Measurements from ENCODE around the gene GCN1.
A peak's percentile ranks its signal among the peaks of the same experiment; 100 is the strongest.

The GCN1 gene

GRCh38 chr12:120229487-120230325 is 35.2 kb upstream of the GCN1 start:
- DNase-seq: no peak

- DNase-seq: no peak
Observed at GRCh38 chr12:120229071-120229486, 34.6 kb upstream of the GCN1 start.

GRCh38 chr12:120228291-120229070 is 34.0 kb upstream of the GCN1 start:
- DNase-seq: peak; percentile 34

- no peak for DNase-seq
Observed at GRCh38 chr12:120228041-120228290, 33.5 kb upstream of the GCN1 start.

- DNase-seq: no peak
Observed at GRCh38 chr12:120227233-120228040, 32.9 kb upstream of the GCN1 start.

GRCh38 chr12:120225852-120226640 is 31.5 kb upstream of the GCN1 start:
- no peak for DNase-seq

GRCh38 chr12:120225200-120225558 is 30.7 kb upstream of the GCN1 start:
- no peak for DNase-seq

GRCh38 chr12:120224304-120225199 is 30.0 kb upstream of the GCN1 start:
- no peak for DNase-seq

GRCh38 chr12:120223458-120224303 is 29.2 kb upstream of the GCN1 start:
- DNase-seq: no peak

GRCh38 chr12:120222288-120222832 is 27.8 kb upstream of the GCN1 start:
- DNase-seq: no peak

GRCh38 chr12:120221576-120221900 is 27.0 kb upstream of the GCN1 start:
- no peak for DNase-seq

- DNase-seq: no peak
Observed at GRCh38 chr12:120220838-120221575, 26.5 kb upstream of the GCN1 start.

GRCh38 chr12:120218680-120219606 is 24.4 kb upstream of the GCN1 start:
- no peak for DNase-seq

GRCh38 chr12:120216742-120217605 is 22.5 kb upstream of the GCN1 start:
- no peak for DNase-seq

GRCh38 chr12:120215766-120216735 is 21.5 kb upstream of the GCN1 start:
- DNase-seq: no peak

- DNase-seq: no peak
Observed at GRCh38 chr12:120215357-120215735, 20.8 kb upstream of the GCN1 start.

Measured in NCI-H1417 treated with DMSO at 0.1 percent for 48 hours (cell line).